ENCODE measurements around the gene TSSK6.

- TF ChIP-seq CTCF (IDR thresholded peaks at IDR 0.05) (no peak), POLR2A (IDR thresholded peaks at IDR 0.05) (no peak)
Measured at GRCh38 chr19:19504754-19505668, 10.3 kb downstream of the TSSK6 start.

Data from testis (tissue), 2 donors.